ENCODE data around the gene ADAMTS20.
A peak's percentile ranks its signal among the peaks of the same experiment; 100 is the strongest.

The ADAMTS20 gene

DNA sequence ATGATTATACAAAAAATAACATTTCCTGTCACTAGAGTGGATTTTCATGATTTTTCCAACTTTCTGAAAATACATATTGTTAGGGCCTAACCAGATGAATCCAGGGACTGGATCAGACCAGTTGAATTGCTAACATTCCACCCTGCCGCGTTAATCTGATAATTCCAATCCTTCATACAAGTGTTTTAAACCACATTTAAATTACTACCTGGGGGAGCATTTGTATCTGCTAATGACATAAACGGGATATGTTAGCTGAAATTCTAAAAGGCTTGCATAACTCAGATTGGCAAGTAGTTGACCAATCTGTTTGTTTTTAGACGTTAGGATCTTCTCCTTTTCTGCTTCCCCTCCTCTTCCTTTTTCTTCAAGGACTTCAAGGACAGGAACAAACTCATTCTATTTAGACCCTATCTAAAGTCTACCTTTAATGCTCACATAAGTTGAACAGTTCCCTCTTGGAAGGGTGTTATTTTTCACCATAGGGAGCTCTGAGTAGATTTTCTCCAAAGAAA is 239.0 kb downstream of the ADAMTS20 start:
- DNase-seq, result no peak
- no peak overlapping the region for H3K27ac ChIP-seq (ENCODE audit: low read length)
- H3K4me2 ChIP-seq (ENCODE audit: low read depth, low read length), result no peak overlapping the region
- H3K9ac ChIP-seq (ENCODE audit: low read length), result no peak overlapping the region
- no peaks in the 10 kb centered on the region for H4K20me1 ChIP-seq (ENCODE audit: insufficient read depth, low read length)
- no peaks in the 10 kb centered on the region for H3K36me3 ChIP-seq (replicated peaks; ENCODE audit: insufficient read depth, low read length)
- H3K4me3 ChIP-seq (ENCODE audit: low read length), result no peak overlapping the region
- no peaks in the 10 kb centered on the region for H3K27me3 ChIP-seq (replicated peaks; ENCODE audit: insufficient read depth, low read length)
- no peaks in the 10 kb centered on the region for H3K9me3 ChIP-seq (replicated peaks; ENCODE audit: insufficient read depth, low read length)
- H3K9me2 ChIP-seq (replicated peaks; ENCODE audit: insufficient read depth, low read length), result no peaks in the 10 kb centered on the region
- TF ChIP-seq, protein P1, sequence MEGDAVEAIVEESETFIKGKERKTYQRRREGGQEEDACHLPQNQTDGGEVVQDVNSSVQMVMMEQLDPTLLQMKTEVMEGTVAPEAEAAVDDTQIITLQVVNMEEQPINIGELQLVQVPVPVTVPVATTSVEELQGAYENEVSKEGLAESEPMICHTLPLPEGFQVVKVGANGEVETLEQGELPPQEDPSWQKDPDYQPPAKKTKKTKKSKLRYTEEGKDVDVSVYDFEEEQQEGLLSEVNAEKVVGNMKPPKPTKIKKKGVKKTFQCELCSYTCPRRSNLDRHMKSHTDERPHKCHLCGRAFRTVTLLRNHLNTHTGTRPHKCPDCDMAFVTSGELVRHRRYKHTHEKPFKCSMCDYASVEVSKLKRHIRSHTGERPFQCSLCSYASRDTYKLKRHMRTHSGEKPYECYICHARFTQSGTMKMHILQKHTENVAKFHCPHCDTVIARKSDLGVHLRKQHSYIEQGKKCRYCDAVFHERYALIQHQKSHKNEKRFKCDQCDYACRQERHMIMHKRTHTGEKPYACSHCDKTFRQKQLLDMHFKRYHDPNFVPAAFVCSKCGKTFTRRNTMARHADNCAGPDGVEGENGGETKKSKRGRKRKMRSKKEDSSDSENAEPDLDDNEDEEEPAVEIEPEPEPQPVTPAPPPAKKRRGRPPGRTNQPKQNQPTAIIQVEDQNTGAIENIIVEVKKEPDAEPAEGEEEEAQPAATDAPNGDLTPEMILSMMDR (IDR thresholded peaks at IDR 0.05; ENCODE audit: low read length), result no peak
- no peak for TF ChIP-seq EZH2phosphoT487 (IDR thresholded peaks at IDR 0.05; ENCODE audit: low read length)
- TF ChIP-seq EZH2 (optimal IDR thresholded peaks at IDR 0.05; ENCODE audit: low read depth, low read length), result no peak
- H3F3A ChIP-seq (ENCODE audit: insufficient read depth, low read length), result no peaks in the 10 kb centered on the region
- H3K4me1 ChIP-seq (ENCODE audit: low read length), result no peaks in the 10 kb centered on the region
- H3K79me2 ChIP-seq (ENCODE audit: low read length), result no peaks in the 10 kb centered on the region
- H2AFZ ChIP-seq (ENCODE audit: low read length), result no peak overlapping the region

GRCh38 chr12:43310596-43310995 is 241.4 kb downstream of the ADAMTS20 start:
- no peak overlapping the region for H2AFZ ChIP-seq (ENCODE audit: low read length)

GRCh38 chr12:43309959-43310358 is 242.0 kb downstream of the ADAMTS20 start:
- Histone ChIP-seq H3K36me3 (replicated peaks; ENCODE audit: insufficient read depth, low read length) (no peaks in the 10 kb centered on the region), H4K20me1 (ENCODE audit: insufficient read depth, low read length) (no peaks in the 10 kb centered on the region), H3K79me2 (ENCODE audit: low read length) (no peaks in the 10 kb centered on the region), H3K9me2 (replicated peaks; ENCODE audit: insufficient read depth, low read length) (no peaks in the 10 kb centered on the region), H3K27ac (ENCODE audit: low read length) (no peak overlapping the region), H3K4me1 (ENCODE audit: low read length) (no peaks in the 10 kb centered on the region), H3K9ac (ENCODE audit: low read length) (no peak overlapping the region), H2AFZ (ENCODE audit: low read length) (no peak overlapping the region), H3K27me3 (replicated peaks; ENCODE audit: insufficient read depth, low read length) (no peaks in the 10 kb centered on the region), H3F3A (ENCODE audit: insufficient read depth, low read length) (no peaks in the 10 kb centered on the region), H3K4me3 (ENCODE audit: low read length) (no peak overlapping the region), H3K4me2 (ENCODE audit: low read depth, low read length) (no peak overlapping the region), H3K9me3 (replicated peaks; ENCODE audit: insufficient read depth, low read length) (no peaks in the 10 kb centered on the region)
- DNase-seq, result peak; percentile 16
- TF ChIP-seq, protein P1 (IDR thresholded peaks at IDR 0.05; ENCODE audit: low read length), result no peak
- no peak for TF ChIP-seq EZH2phosphoT487 (IDR thresholded peaks at IDR 0.05; ENCODE audit: low read length)
- TF ChIP-seq EZH2 (optimal IDR thresholded peaks at IDR 0.05; ENCODE audit: low read depth, low read length), result no peak

More at GRCh38 chr12:43310596-43310995, 241.4 kb downstream of the ADAMTS20 start:
- Histone ChIP-seq H3K9me2 (replicated peaks; ENCODE audit: insufficient read depth, low read length) (no peaks in the 10 kb centered on the region), H3K4me3 (ENCODE audit: low read length) (no peak overlapping the region), H3K27ac (ENCODE audit: low read length) (no peak overlapping the region), H3F3A (ENCODE audit: insufficient read depth, low read length) (no peaks in the 10 kb centered on the region), H3K27me3 (replicated peaks; ENCODE audit: insufficient read depth, low read length) (no peaks in the 10 kb centered on the region), H3K4me1 (ENCODE audit: low read length) (no peaks in the 10 kb centered on the region), H3K36me3 (replicated peaks; ENCODE audit: insufficient read depth, low read length) (no peaks in the 10 kb centered on the region), H3K9ac (ENCODE audit: low read length) (no peak overlapping the region), H4K20me1 (ENCODE audit: insufficient read depth, low read length) (no peaks in the 10 kb centered on the region), H3K9me3 (replicated peaks; ENCODE audit: insufficient read depth, low read length) (no peaks in the 10 kb centered on the region), H3K79me2 (ENCODE audit: low read length) (no peaks in the 10 kb centered on the region), H3K4me2 (ENCODE audit: low read depth, low read length) (no peak overlapping the region)
- no peak for DNase-seq
- no peak for TF ChIP-seq EZH2phosphoT487 (IDR thresholded peaks at IDR 0.05; ENCODE audit: low read length)
- no peak for TF ChIP-seq EZH2 (optimal IDR thresholded peaks at IDR 0.05; ENCODE audit: low read depth, low read length)
- TF ChIP-seq, protein P1 (IDR thresholded peaks at IDR 0.05; ENCODE audit: low read length), result no peak

All from MM.1S (cell line).